Panc1 (cell line): ENCODE data around the gene SHBG.
"Not testable (repeated sequence)": the region's sequence is repeated elsewhere in the genome, so short reads cannot be mapped to it uniquely, and the experiment has no call there.

ENCODE experiments used
- POLR2AphosphoS5 ChIP-seq: IDR thresholded peaks from 2 replicates; pipeline ENCODE4 v1.6.1; 2012; ENCODE audit warnings: mild to moderate bottlenecking, low read depth, low read length, moderate library complexity
- SIN3A ChIP-seq: IDR thresholded peaks from 2 replicates; pipeline ENCODE4 v1.6.1; 2012; ENCODE audit warnings: low read depth, mild to moderate bottlenecking, low read length, moderate library complexity, borderline replicate concordance; ENCODE audit not compliant: insufficient read depth
- TCF7L2 ChIP-seq: IDR thresholded peaks from 2 replicates; pipeline ENCODE4 v1.6.1; 2011; ENCODE audit warnings: mild to moderate bottlenecking, low read depth, low read length, inconsistent platforms
- TF ChIP-seq, protein P1 (sequence below): fragments of 450-650 bp; IDR thresholded peaks from 2 replicates; pipeline ENCODE4 v1.5.1; 2017; ENCODE audit warnings: mild to moderate bottlenecking
- TF ChIP-seq, protein P2 (sequence below), 2 experiments: IDR thresholded peaks; 2 replicates each; pipeline ENCODE4 v1.6.1; 2011 to 2012; ENCODE audit warnings: low read depth in 2 of 2, control low read depth in 1 of 2, low read length in 1 of 2, mild to moderate bottlenecking in 1 of 2, moderate library complexity in 1 of 2; ENCODE audit not compliant: insufficient read depth in 1 of 2

DNA sequence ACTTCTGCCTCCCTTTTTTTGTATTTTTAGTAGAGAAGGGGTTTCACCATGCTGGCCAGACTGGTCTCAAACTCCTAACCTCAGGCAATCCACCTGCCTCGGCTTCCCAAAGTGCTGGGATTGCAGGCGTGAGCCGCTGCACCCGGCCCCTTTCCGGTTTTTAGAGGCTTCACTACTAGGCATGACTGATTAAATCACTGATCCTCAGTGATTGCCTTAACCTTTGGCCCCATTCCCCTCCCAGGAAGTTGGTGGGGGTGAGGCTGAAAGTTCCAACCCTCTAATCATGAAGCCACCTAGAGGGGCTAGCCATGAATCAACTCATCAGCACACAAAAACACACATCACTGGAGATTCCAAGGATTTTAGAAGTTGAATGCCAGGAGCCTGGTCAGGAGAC is 32.4 kb upstream of the SHBG start:
- TF ChIP-seq, protein P1, sequence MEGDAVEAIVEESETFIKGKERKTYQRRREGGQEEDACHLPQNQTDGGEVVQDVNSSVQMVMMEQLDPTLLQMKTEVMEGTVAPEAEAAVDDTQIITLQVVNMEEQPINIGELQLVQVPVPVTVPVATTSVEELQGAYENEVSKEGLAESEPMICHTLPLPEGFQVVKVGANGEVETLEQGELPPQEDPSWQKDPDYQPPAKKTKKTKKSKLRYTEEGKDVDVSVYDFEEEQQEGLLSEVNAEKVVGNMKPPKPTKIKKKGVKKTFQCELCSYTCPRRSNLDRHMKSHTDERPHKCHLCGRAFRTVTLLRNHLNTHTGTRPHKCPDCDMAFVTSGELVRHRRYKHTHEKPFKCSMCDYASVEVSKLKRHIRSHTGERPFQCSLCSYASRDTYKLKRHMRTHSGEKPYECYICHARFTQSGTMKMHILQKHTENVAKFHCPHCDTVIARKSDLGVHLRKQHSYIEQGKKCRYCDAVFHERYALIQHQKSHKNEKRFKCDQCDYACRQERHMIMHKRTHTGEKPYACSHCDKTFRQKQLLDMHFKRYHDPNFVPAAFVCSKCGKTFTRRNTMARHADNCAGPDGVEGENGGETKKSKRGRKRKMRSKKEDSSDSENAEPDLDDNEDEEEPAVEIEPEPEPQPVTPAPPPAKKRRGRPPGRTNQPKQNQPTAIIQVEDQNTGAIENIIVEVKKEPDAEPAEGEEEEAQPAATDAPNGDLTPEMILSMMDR, result not testable (repeated sequence)
- TF ChIP-seq SIN3A, POLR2AphosphoS5, TCF7L2: not testable (repeated sequence)
- TF ChIP-seq, protein P2, sequence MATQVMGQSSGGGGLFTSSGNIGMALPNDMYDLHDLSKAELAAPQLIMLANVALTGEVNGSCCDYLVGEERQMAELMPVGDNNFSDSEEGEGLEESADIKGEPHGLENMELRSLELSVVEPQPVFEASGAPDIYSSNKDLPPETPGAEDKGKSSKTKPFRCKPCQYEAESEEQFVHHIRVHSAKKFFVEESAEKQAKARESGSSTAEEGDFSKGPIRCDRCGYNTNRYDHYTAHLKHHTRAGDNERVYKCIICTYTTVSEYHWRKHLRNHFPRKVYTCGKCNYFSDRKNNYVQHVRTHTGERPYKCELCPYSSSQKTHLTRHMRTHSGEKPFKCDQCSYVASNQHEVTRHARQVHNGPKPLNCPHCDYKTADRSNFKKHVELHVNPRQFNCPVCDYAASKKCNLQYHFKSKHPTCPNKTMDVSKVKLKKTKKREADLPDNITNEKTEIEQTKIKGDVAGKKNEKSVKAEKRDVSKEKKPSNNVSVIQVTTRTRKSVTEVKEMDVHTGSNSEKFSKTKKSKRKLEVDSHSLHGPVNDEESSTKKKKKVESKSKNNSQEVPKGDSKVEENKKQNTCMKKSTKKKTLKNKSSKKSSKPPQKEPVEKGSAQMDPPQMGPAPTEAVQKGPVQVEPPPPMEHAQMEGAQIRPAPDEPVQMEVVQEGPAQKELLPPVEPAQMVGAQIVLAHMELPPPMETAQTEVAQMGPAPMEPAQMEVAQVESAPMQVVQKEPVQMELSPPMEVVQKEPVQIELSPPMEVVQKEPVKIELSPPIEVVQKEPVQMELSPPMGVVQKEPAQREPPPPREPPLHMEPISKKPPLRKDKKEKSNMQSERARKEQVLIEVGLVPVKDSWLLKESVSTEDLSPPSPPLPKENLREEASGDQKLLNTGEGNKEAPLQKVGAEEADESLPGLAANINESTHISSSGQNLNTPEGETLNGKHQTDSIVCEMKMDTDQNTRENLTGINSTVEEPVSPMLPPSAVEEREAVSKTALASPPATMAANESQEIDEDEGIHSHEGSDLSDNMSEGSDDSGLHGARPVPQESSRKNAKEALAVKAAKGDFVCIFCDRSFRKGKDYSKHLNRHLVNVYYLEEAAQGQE (IDR thresholded peaks at IDR 0.05; ENCODE audit: insufficient read depth in 1 of 2, low read depth in 2 of 2, low read length in 1 of 2), result not testable (repeated sequence)
